HCT116 (cell line): Measurements from ENCODE around the gene ZBTB7C. TPM values are rescaled to one million over a fixed set of nuclear protein-coding genes. Genes with fewer than 3 reads are reported as not detected.

Experiments used
- ATAC-seq: fragments of 200-7000 bp; cut with Tn5 transposase; 2 replicates; pipeline ENCODE4 v1.9.1; 2020; ENCODE audit warnings: mild to moderate bottlenecking, moderate library complexity
- BruUV-seq: library from RNA; stranded (reverse); fragments of 400-500 nt; replicated peaks from 2 replicates; lab custom pipeline; 2021; lab: Mats Ljungman, UMichigan
- CTCF ChIA-PET: fragments of 300-600 bp; sonication (Branson Sonifier 250); formaldehyde crosslinking; loops from one replicate; lab custom pipeline; 2021; ENCODE audit warnings: antibody characterized with exemption; lab: Charles Lee
- POLR2A ChIA-PET: fragments of 300-600, 350-600 bp; sonication (Branson Sonifier 250); formaldehyde crosslinking; loops from one replicate; lab custom pipeline; 2021; ENCODE audit warnings: antibody characterized with exemption; lab: Charles Lee
- RAD21 ChIA-PET, 2 experiments: fragments of 300-600 bp; sonication (Branson Sonifier 250); formaldehyde crosslinking; loops; one replicate each; lab custom pipeline; 2023; ENCODE audit warnings: low total read pairs in 2 of 2; ENCODE audit not compliant: uncharacterized antibody in 2 of 2, unreplicated experiment in 2 of 2, low non-redundant PET in 1 of 2; lab: Charles Lee
- DNase-seq: peaks from one replicate; pipeline ENCODE4 v3.0.0-alpha.2; 2010; ENCODE audit warnings: low read depth, low spot score
- H2AFZ ChIP-seq: fragments of 200-600 bp; shearing (Covaris generic), sonication (generic); 2 replicates; pipeline ENCODE4 v1.6.1; 2017; ENCODE audit warnings: low read depth, mixed run types, mixed read lengths, antibody characterized with exemption, low read length; ENCODE audit not compliant: poor library complexity, severe bottlenecking
- H3K27ac ChIP-seq: 2 replicates; pipeline ENCODE4 v1.5.1; 2012; ENCODE audit warnings: low read depth, low read length
- H3K27me3 ChIP-seq: fragments of 200-600 bp; sonication (generic); 2 replicates; pipeline ENCODE4 v1.6.1; 2016; ENCODE audit warnings: mixed run types, low read length, mixed read lengths; ENCODE audit not compliant: insufficient read depth
- H3K36me3 ChIP-seq, 2 experiments: fragments of 200-500 bp in 1 of 2; fragments of 200-600 bp in 1 of 2; sonication (Bioruptor generic) in 1 of 2; sonication (generic) in 1 of 2; 2 replicates each; pipeline versions ENCODE4 v1.5.1 to v1.6.1; 2014 to 2016; ENCODE audit warnings: low read length in 2 of 2, inconsistent platforms in 1 of 2, mixed read lengths in 1 of 2, mixed run types in 1 of 2; ENCODE audit not compliant: insufficient read depth in 2 of 2, control insufficient read depth in 1 of 2
- H3K4me1 ChIP-seq, 2 experiments: fragments of 200-600 bp in 1 of 2; sonication (generic) in 1 of 2; 2 replicates each; pipeline versions ENCODE4 v1.5.1 to v1.6.1; 2012 to 2017; ENCODE audit warnings: low read length in 2 of 2, inconsistent platforms in 1 of 2, mild to moderate bottlenecking in 1 of 2, mixed read lengths in 1 of 2, mixed run types in 1 of 2, moderate library complexity in 1 of 2; ENCODE audit not compliant: insufficient read depth in 2 of 2, control insufficient read depth in 1 of 2
- H3K4me2 ChIP-seq: fragments of 200-600 bp; sonication (generic); 2 replicates; pipeline ENCODE4 v1.6.1; 2017; ENCODE audit warnings: mixed run types, low read length, mixed read lengths
- H3K4me3 ChIP-seq, 2 experiments: fragments of 200-600 bp in 1 of 2; sonication (generic) in 1 of 2; replicated peaks in 1 of 2; 2 replicates each; pipeline ENCODE4 v1.5.1; 2011 to 2016; ENCODE audit warnings: low read length in 2 of 2, control low read depth in 1 of 2, low read depth in 1 of 2, mild to moderate bottlenecking in 1 of 2, mixed read lengths in 1 of 2, mixed run types in 1 of 2
- H3K79me2 ChIP-seq: fragments of 200-600 bp; sonication (generic); 2 replicates; pipeline ENCODE4 v1.6.1; 2017; ENCODE audit warnings: mild to moderate bottlenecking, mixed run types, low read length, moderate library complexity, mixed read lengths; ENCODE audit not compliant: insufficient read depth
- H3K9ac ChIP-seq: fragments of 200-600 bp; sonication (generic); 2 replicates; pipeline ENCODE4 v1.6.1; 2016; ENCODE audit warnings: low read length, mixed read lengths
- H3K9me2 ChIP-seq: fragments of 200-600 bp; sonication (generic), shearing (Covaris generic); 2 replicates; pipeline ENCODE4 v1.6.1; 2017; ENCODE audit warnings: mixed run types, mild to moderate bottlenecking, moderate library complexity; ENCODE audit not compliant: insufficient read depth
- H3K9me3 ChIP-seq, 2 experiments: fragments of 200-500 bp in 1 of 2; fragments of 200-600 bp in 1 of 2; sonication (Bioruptor generic) in 1 of 2; sonication (generic) in 1 of 2; 2 replicates each; pipeline ENCODE4 v1.6.1; 2014 to 2017; ENCODE audit warnings: low read length in 2 of 2, mixed read lengths in 2 of 2, inconsistent platforms in 1 of 2, low read depth in 1 of 2, mild to moderate bottlenecking in 1 of 2, mixed run types in 1 of 2, moderate library complexity in 1 of 2; ENCODE audit not compliant: control insufficient read depth in 1 of 2, insufficient read depth in 1 of 2
- H4K20me1 ChIP-seq: fragments of 200-600 bp; sonication (generic), shearing (Covaris generic); 2 replicates; pipeline ENCODE4 v1.6.1; 2017; ENCODE audit warnings: mixed run types, mild to moderate bottlenecking, moderate library complexity; ENCODE audit not compliant: insufficient read depth
- ATF3 ChIP-seq: IDR thresholded peaks from 2 replicates; pipeline ENCODE4 v1.6.1; 2012
- MAX ChIP-seq: IDR thresholded peaks from 2 replicates; pipeline ENCODE4 v1.6.1; 2012
- REST ChIP-seq: IDR thresholded peaks from 2 replicates; pipeline ENCODE4 v1.6.1; 2012; ENCODE audit warnings: low read depth
- SIN3A ChIP-seq: IDR thresholded peaks from 2 replicates; pipeline ENCODE4 v1.6.1; 2012; ENCODE audit warnings: low read depth
- SRF ChIP-seq: IDR thresholded peaks from 2 replicates; pipeline ENCODE4 v1.6.1; 2012; ENCODE audit warnings: low read depth
- TCF7L2 ChIP-seq: IDR thresholded peaks from 2 replicates; pipeline ENCODE4 v1.7.0; 2011; ENCODE audit warnings: borderline replicate concordance, inconsistent platforms; ENCODE audit not compliant: insufficient read depth, insufficient read length; ENCODE audit errors: extremely low read depth
- ZBTB33 ChIP-seq: IDR thresholded peaks from 2 replicates; pipeline ENCODE4 v1.6.1; 2011; ENCODE audit warnings: mild to moderate bottlenecking, low read length, moderate library complexity; ENCODE audit not compliant: insufficient replicate concordance; ENCODE audit errors: extremely low read depth
- ZFX ChIP-seq: fragments of 450-650 bp; IDR thresholded peaks from 2 replicates; pipeline ENCODE4 v1.6.1; 2017
- ZNF274 ChIP-seq: fragments of 200-500 bp; sonication (Bioruptor generic); IDR thresholded peaks from 2 replicates; pipeline ENCODE4 v1.6.1; 2014; ENCODE audit warnings: mild to moderate bottlenecking, low read depth, low read length, inconsistent platforms
- intact Hi-C: fragments of 100-400 bp; cut with micrococcal nuclease; formaldehyde crosslinking; loops from 2 replicates; pipeline ENCODE4 v1.10.0; 2022
- total RNA-seq: library from RNA; stranded (reverse); gene quantifications from one replicate; pipeline ENCODE4 v1.2.1, GENCODE V29; 2021; ENCODE audit not compliant: unreplicated experiment

Gene ZBTB7C
- total RNA-seq, 1 experiment from 2014 or later = 0.37 TPM

DNA sequence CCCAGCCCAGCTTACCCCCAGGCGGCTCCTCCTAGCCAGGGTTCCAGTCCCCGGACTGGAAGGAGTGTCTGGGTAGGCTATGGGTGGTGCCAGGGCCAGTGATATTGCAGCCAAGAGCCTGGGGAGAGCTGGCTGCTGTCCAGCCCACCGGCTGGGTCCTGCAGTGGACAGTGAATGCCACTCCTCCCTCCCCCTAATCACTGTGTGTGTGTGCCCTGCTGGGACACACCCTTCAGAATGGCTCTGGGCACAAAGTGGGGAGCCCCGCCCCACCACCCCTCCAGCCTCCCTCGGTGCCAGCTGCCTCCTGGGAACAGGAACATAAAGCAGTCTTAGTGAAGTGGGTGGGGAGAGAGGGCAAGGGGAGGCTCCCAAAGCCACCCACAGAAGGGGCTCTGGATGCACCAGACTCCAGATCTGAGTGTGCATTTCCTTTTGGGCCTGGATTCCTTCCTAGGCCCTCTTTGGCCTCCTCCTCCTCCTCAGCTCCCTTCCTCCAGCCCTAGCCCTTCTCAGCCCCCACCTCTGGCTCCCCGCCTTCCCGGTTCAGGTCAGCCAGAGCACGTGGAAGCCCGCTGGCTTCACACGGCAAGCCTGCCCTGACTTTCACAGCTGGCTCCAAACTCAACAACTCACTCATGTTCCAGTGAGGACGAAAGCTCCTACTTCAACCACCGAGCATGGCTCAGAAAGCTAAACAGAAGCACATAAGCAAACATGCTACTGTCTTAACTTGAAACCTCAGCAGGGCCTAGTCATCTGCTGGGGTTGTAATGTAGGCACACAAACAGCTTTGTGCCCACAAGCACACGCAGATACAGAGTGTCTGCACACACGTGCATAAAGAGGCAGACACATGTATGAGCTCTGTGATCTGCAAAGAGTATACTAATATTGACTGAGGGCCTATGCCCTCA, 269.5 kb downstream of the ZBTB7C start:
- CTCF ChIA-PET = no interaction called here
- Histone ChIP-seq H3K4me3 (no peak overlapping the region), H3K4me1 (peaks cover 29 to 35% of the 10 kb centered on the region in 2 experiments; a peak in 2 of 4 replicates), H3K27me3 (no peaks in the 10 kb centered on the region), H4K20me1 (no peaks in the 10 kb centered on the region), H3K4me2 (no peak overlapping the region), H3K27ac (no peak overlapping the region), H3K79me2 (no peaks in the 10 kb centered on the region), H3K9ac (no peak overlapping the region), H2AFZ (no peak overlapping the region), H3K9me2 (no peaks in the 10 kb centered on the region), H3K36me3 (no peaks in the 10 kb centered on the region), H3K9me3 (no peaks in the 10 kb centered on the region)
- RAD21 ChIA-PET = no interaction called here
- POLR2A ChIA-PET = no interaction called here
- TF ChIP-seq ZNF274 = no peak
- no peak for TF ChIP-seq ATF3
- TF ChIP-seq ZBTB33 = no peak
- TF ChIP-seq SIN3A = no peak
- TF ChIP-seq REST = no peak
- TF ChIP-seq SRF = no peak
- TF ChIP-seq MAX = no peak
- no peak for TF ChIP-seq TCF7L2
- TF ChIP-seq ZFX = no peak
- intact Hi-C loops = no loop called here
- DNase-seq = no peak
- ATAC-seq = no peak
- no TSS peak for BruUV-seq
